Measurements from ENCODE around the gene LSP1. TPM values are rescaled to one million over a fixed set of nuclear protein-coding genes. Genes with fewer than 3 reads are reported as not detected.

The LSP1 gene
- total RNA-seq, 1 donor from 2014 or later, result 29.2 TPM

DNA sequence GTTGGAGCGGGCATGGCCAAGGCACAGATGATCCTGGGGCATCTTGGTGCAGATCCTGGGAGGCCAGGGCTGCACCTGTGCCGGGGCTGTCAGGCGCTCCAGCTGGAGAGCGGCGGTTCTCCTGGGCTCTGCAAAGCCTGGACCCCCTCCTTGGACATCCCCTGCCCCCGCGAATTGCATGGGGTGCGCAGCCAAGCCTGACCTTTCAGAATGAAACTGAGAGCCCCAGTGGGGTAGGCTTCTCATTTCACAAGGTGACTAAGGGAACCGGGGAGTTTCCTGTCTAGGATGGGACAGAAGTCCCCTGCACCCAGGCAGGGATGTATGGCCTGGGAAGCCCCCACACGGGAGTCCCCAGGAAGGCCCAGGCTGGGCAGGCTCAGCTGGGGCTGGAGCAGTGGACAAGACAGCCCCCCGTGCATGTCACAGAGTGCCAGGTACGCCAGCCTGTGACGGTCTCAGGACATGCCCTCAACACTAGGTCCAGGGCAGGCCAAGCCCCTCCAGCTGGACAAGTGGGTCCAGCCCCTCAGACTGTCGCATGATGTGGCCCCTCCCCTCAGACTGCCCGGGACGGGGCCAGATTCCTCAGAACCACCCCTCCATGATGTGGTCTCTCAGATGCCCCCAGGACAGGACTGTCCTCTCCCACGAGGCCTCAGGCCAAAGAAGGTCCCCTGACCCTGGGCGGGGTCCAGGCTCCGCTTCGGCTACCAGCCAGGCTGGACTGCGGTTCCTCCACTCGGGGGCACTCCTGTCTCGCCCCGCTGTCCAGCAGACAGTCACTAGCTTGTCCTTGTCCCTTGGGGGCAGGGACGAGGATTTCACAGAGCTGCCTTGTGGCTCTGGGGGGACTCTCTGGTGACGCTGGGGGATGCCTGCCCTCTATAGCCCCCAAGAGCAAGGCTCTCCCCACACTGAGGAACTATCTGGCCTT, 2.3 kb downstream of the LSP1 start:
- H3K27ac ChIP-seq (ENCODE audit: low read depth, low read length), result peak overlapping the region; percentile 79

DNA sequence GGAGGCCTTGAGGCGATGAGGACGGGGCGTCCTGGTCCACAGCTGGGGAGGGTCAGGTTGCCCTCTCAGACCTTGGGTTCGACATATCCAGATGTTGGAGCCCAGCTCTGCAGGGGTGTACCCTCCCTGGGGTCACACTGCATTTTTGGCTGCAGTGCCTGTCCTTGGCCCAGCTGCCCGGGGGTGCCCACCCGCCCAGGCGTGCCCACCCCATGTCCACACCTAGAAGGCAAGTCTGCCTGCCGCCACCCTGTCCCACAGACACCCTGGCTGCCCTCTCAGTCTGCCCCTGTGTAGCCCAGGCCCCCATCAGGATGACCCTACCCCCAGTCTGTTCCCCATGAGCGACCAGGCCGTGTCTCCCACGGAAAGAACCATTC, 3.0 kb downstream of the LSP1 start:
- Histone ChIP-seq H3K27ac (ENCODE audit: low read depth, low read length) (peak overlapping the region; percentile 79), H3K9me3 (ENCODE audit: control insufficient read depth in 3 of 3, low read length in 3 of 3) (no peaks in the 10 kb centered on the region), H3K4me3 (ENCODE audit: low read length in 3 of 3) (no peak overlapping the region), H3K9ac (ENCODE audit: low read depth in 1 of 3, low read length in 3 of 3) (peak overlapping the region; percentile 32 to 64 (median 57)), H3K36me3 (ENCODE audit: control insufficient read depth in 3 of 3, insufficient read depth in 3 of 3, low read length in 3 of 3) (no peaks in the 10 kb centered on the region), H3K27me3 (ENCODE audit: control insufficient read depth in 3 of 3, insufficient read depth in 3 of 3, low read length in 3 of 3) (no peaks in the 10 kb centered on the region), H3K4me1 (ENCODE audit: control insufficient read depth in 3 of 3, insufficient read depth in 3 of 3, low read length in 3 of 3) (peaks cover 24 to 53% (median 25%) of the 10 kb centered on the region in 3 donors)

More for the DNA sequence above, 2.3 kb downstream of the LSP1 start:
- H3K9ac ChIP-seq (ENCODE audit: low read depth in 1 of 3, low read length in 3 of 3), result peak overlapping the region; percentile 32 to 64 (median 57)
- H3K27me3 ChIP-seq (ENCODE audit: control insufficient read depth in 3 of 3, insufficient read depth in 3 of 3, low read length in 3 of 3), result no peaks in the 10 kb centered on the region
- H3K36me3 ChIP-seq (ENCODE audit: control insufficient read depth in 3 of 3, insufficient read depth in 3 of 3, low read length in 3 of 3), result no peaks in the 10 kb centered on the region
- H3K9me3 ChIP-seq (ENCODE audit: control insufficient read depth in 3 of 3, low read length in 3 of 3), result no peaks in the 10 kb centered on the region
- peaks cover 24 to 56% (median 25%) of the 10 kb centered on the region in 3 donors for H3K4me1 ChIP-seq (ENCODE audit: control insufficient read depth in 3 of 3, insufficient read depth in 3 of 3, low read length in 3 of 3)
- H3K4me3 ChIP-seq (ENCODE audit: low read length in 3 of 3), result peak overlapping the region in 1 of 3 donors; percentile 36

DNA sequence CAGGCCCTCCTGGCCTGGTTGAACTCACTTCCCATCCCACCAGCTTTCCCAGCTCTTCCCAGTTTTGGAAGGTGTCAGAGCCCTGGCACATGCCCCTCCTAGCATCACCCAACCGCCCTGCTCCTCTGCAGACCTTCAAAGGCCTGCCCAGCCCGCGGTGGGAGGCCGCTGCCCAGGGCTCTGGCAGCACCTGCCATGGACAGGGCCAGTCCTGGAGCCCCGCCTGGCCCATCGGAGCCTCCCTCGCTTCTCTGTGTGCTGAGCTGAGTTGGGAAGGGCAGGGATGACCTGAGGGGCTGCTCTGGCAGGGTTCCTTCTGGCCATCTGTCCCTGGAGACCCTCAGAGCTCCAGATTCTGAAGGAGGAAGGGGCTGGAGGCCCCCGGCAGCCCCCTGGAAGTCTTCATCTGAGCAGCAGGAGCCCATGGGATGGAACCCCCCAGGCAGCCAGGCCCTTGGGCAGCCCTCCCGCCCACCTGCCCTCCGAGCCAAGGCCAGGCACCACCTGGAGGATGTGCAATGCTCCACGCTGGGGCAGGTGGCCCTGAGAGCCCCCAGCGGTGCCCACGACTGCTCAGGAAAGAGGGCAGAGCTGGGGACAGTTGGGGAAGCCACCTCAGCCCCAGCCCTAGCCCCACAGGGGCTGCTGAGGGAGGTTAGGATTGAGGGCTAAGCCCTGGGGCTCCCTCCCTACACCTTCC, 3.6 kb downstream of the LSP1 start:
- no peak overlapping the region for H3K27ac ChIP-seq (ENCODE audit: low read depth, low read length)
- H3K4me3 ChIP-seq (ENCODE audit: low read length in 3 of 3), result no peak overlapping the region
- H3K27me3 ChIP-seq (ENCODE audit: control insufficient read depth in 3 of 3, insufficient read depth in 3 of 3, low read length in 3 of 3), result no peaks in the 10 kb centered on the region
- H3K9ac ChIP-seq (ENCODE audit: low read depth in 1 of 3, low read length in 3 of 3), result no peak overlapping the region
- H3K9me3 ChIP-seq (ENCODE audit: control insufficient read depth in 3 of 3, low read length in 3 of 3), result no peaks in the 10 kb centered on the region
- H3K4me1 ChIP-seq (ENCODE audit: control insufficient read depth in 3 of 3, insufficient read depth in 3 of 3, low read length in 3 of 3), result peaks cover 24 to 52% (median 25%) of the 10 kb centered on the region in 3 donors
- H3K36me3 ChIP-seq (ENCODE audit: control insufficient read depth in 3 of 3, insufficient read depth in 3 of 3, low read length in 3 of 3), result no peaks in the 10 kb centered on the region

DNA sequence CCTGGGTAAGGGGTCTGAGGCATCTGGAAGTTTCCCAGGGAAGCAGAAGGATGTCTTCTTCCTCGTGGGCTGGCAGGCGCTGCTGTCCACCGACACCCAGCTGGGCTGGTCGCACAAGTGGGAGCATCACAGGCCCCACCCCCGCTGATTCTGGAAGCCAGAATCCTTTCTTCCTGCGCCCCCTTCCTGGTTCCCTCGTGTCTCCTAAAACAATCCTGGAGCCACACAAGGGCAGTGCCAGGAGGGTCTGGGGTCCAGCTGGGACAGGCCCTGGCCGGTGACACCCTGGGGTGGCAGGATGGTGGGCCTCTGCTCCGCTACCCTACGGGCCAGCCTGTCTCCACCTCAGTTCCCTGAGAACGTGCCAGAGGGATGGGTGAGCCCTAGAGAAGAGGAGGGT, 4.2 kb downstream of the LSP1 start:
- peaks cover 24 to 46% (median 25%) of the 10 kb centered on the region in 3 donors for H3K4me1 ChIP-seq (ENCODE audit: control insufficient read depth in 3 of 3, insufficient read depth in 3 of 3, low read length in 3 of 3)
- no peaks in the 10 kb centered on the region for H3K36me3 ChIP-seq (ENCODE audit: control insufficient read depth in 3 of 3, insufficient read depth in 3 of 3, low read length in 3 of 3)

DNA sequence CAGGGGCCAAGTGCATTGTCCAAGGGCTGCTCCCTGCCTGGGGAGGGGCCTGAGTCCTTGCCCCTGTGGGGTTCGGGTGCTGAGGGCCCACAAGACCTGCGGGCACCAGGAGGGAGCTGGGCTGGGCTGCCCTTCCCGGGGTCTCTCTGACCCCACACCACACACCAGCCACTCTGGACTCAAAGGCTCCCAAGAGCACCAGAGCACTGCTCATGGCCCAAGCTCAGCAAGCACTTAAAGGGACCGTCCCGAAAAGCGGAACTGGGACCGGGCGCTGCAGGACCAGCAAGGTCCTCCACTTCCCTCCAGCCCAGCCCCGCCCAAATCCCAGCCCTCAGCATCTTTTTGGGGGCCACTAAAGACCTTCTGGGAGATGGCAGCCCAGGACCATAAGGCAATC, 5.3 kb downstream of the LSP1 start:
- no peak overlapping the region for H3K4me3 ChIP-seq (ENCODE audit: low read length in 3 of 3)
- no peak overlapping the region for H3K27ac ChIP-seq (ENCODE audit: low read depth, low read length)
- H3K4me1 ChIP-seq (ENCODE audit: control insufficient read depth in 3 of 3, insufficient read depth in 3 of 3, low read length in 3 of 3), result peaks cover 23 to 45% (median 28%) of the 10 kb centered on the region in 3 donors
- no peaks in the 10 kb centered on the region for H3K9me3 ChIP-seq (ENCODE audit: control insufficient read depth in 3 of 3, low read length in 3 of 3)
- peaks cover 0 to 4% (median 0%) of the 10 kb centered on the region in 3 donors for H3K27me3 ChIP-seq (ENCODE audit: control insufficient read depth in 3 of 3, insufficient read depth in 3 of 3, low read length in 3 of 3)
- H3K36me3 ChIP-seq (ENCODE audit: control insufficient read depth in 3 of 3, insufficient read depth in 3 of 3, low read length in 3 of 3), result no peaks in the 10 kb centered on the region
- H3K9ac ChIP-seq (ENCODE audit: low read depth in 1 of 3, low read length in 3 of 3), result no peak overlapping the region

More for the DNA sequence above, 4.2 kb downstream of the LSP1 start:
- Histone ChIP-seq H3K9ac (ENCODE audit: low read depth in 1 of 3, low read length in 3 of 3) (no peak overlapping the region), H3K9me3 (ENCODE audit: control insufficient read depth in 3 of 3, low read length in 3 of 3) (no peaks in the 10 kb centered on the region), H3K27ac (ENCODE audit: low read depth, low read length) (no peak overlapping the region), H3K27me3 (ENCODE audit: control insufficient read depth in 3 of 3, insufficient read depth in 3 of 3, low read length in 3 of 3) (no peaks in the 10 kb centered on the region), H3K4me3 (ENCODE audit: low read length in 3 of 3) (no peak overlapping the region)

DNA sequence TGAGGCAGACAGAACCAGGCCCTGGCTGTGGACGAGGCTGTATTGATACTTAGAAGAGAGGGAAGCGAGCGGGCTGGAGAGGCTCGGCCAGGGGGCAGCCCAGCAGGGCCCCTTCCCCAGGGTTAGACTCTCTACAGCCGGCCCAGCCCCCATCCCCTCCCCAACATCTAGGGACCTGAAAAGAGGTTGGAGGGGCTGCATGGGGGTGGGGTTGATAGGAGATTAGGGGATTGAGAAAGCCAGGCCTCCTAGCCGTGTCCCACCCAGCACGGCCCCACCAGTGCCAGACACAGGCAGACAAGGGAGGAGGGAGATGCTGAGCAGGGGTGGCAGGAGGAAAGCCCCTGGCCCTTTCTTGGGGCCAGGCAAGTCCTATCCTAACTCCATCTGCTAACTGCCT, 5.7 kb downstream of the LSP1 start:
- Histone ChIP-seq H3K4me3 (ENCODE audit: low read length in 3 of 3) (no peak overlapping the region), H3K27ac (ENCODE audit: low read depth, low read length) (no peak overlapping the region), H3K36me3 (ENCODE audit: control insufficient read depth in 3 of 3, insufficient read depth in 3 of 3, low read length in 3 of 3) (no peaks in the 10 kb centered on the region), H3K9me3 (ENCODE audit: control insufficient read depth in 3 of 3, low read length in 3 of 3) (no peaks in the 10 kb centered on the region), H3K4me1 (ENCODE audit: control insufficient read depth in 3 of 3, insufficient read depth in 3 of 3, low read length in 3 of 3) (peaks cover 23 to 45% (median 28%) of the 10 kb centered on the region in 3 donors), H3K27me3 (ENCODE audit: control insufficient read depth in 3 of 3, insufficient read depth in 3 of 3, low read length in 3 of 3) (peaks cover 0 to 9% (median 0%) of the 10 kb centered on the region in 3 donors), H3K9ac (ENCODE audit: low read depth in 1 of 3, low read length in 3 of 3) (no peak overlapping the region)

DNA sequence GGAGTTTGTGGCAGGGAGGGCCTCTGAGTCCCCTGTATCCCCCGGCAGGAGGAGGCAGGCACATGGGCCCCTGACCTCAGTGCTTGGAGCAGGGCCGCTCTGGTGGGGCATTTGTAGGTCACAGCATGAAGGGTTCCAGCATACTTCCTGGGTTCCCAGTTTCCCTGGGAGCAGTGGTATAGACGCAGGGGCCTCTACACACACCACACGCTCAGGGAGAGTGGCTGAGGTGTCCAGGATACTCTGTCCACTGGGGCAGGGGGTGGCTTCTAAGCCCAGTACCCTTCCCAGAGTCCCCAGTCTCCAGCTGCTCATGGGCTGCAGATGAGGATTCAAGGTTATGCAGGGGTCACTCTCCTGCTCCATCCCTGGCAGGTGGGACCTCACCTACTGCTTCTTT, 6.1 kb downstream of the LSP1 start:
- peaks cover 26 to 45% (median 30%) of the 10 kb centered on the region in 3 donors for H3K4me1 ChIP-seq (ENCODE audit: control insufficient read depth in 3 of 3, insufficient read depth in 3 of 3, low read length in 3 of 3)

DNA sequence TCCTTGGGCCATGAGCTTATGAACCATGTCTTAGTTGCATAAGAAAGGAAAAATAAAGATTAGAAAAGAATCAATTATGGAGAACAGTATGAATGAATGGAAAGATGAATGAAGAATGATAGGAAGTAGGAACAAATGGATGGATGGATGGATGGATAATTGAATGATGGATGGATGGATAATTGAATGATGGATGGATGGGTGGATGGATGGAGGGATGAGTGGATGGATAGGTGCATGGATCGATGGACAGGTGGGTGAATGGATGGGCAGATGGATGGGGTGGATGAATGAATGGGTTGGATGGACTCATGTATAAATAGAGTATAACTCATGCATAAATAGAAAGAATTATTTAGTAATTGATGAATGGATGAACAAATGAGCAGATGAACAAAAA, 7.2 kb downstream of the LSP1 start:
- Histone ChIP-seq H3K9ac (ENCODE audit: low read depth in 1 of 3, low read length in 3 of 3) (no peak overlapping the region), H3K27ac (ENCODE audit: low read depth, low read length) (no peak overlapping the region), H3K4me1 (ENCODE audit: control insufficient read depth in 3 of 3, insufficient read depth in 3 of 3, low read length in 3 of 3) (peaks cover 35 to 45% (median 35%) of the 10 kb centered on the region in 3 donors), H3K36me3 (ENCODE audit: control insufficient read depth in 3 of 3, insufficient read depth in 3 of 3, low read length in 3 of 3) (no peaks in the 10 kb centered on the region), H3K4me3 (ENCODE audit: low read length in 3 of 3) (no peak overlapping the region), H3K9me3 (ENCODE audit: control insufficient read depth in 3 of 3, low read length in 3 of 3) (no peaks in the 10 kb centered on the region), H3K27me3 (ENCODE audit: control insufficient read depth in 3 of 3, insufficient read depth in 3 of 3, low read length in 3 of 3) (peaks cover 0 to 17% (median 0%) of the 10 kb centered on the region in 3 donors)

More for the DNA sequence above, 6.1 kb downstream of the LSP1 start:
- no peak overlapping the region for H3K27ac ChIP-seq (ENCODE audit: low read depth, low read length)
- H3K9ac ChIP-seq (ENCODE audit: low read depth in 1 of 3, low read length in 3 of 3), result no peak overlapping the region
- H3K4me3 ChIP-seq (ENCODE audit: low read length in 3 of 3), result no peak overlapping the region
- peaks cover 0 to 11% (median 0%) of the 10 kb centered on the region in 3 donors for H3K27me3 ChIP-seq (ENCODE audit: control insufficient read depth in 3 of 3, insufficient read depth in 3 of 3, low read length in 3 of 3)
- H3K36me3 ChIP-seq (ENCODE audit: control insufficient read depth in 3 of 3, insufficient read depth in 3 of 3, low read length in 3 of 3), result no peaks in the 10 kb centered on the region
- no peaks in the 10 kb centered on the region for H3K9me3 ChIP-seq (ENCODE audit: control insufficient read depth in 3 of 3, low read length in 3 of 3)

DNA sequence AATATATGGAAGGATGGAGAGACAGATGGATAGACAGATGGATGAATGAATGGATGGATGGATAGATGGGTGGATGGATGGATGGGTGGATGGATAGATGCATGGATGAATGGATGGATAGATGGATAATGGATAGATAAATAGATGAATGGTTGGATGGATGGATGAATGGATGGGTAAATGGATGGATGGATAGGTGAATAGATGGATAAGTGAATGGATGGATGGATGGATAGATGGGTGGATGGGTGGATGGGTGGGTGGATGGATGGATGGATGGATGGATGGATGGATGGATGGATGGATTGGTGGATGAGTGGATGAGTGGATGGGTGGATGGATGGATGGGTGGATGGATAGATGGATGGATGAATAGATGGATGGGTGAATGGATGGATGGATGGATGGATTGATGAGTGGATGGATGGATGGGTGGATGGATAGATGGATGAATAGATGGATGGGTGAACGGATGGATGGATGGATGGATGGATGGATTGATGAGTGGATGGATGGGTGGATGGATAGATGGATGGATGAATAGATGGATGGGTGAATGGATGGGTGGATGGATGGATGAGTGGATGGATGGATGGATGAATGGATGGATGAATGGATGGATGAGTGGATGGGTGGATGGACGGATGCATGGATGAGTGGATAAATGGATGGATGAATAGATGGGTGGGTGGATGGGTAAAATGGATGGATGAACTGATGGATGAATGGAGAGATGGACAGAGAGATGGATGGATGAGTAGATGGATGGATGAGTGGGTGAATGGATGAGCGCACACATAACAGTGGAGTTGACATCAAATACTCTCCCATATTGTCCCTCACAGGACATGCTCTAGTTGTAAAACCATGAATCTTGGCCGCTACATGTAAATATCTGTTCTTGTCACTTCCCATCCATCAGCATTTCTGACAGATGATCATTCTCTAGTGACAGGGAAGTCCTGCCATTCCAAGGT, 8.8 kb downstream of the LSP1 start:
- H3K4me1 ChIP-seq (ENCODE audit: control insufficient read depth in 3 of 3, insufficient read depth in 3 of 3, low read length in 3 of 3), result peaks cover 32 to 41% (median 34%) of the 10 kb centered on the region in 3 donors
- H3K27ac ChIP-seq (ENCODE audit: low read depth, low read length), result no peak overlapping the region
- H3K9me3 ChIP-seq (ENCODE audit: control insufficient read depth in 3 of 3, low read length in 3 of 3), result no peaks in the 10 kb centered on the region
- H3K27me3 ChIP-seq (ENCODE audit: control insufficient read depth in 3 of 3, insufficient read depth in 3 of 3, low read length in 3 of 3), result peaks cover 0 to 29% (median 0%) of the 10 kb centered on the region in 3 donors
- no peak overlapping the region for H3K4me3 ChIP-seq (ENCODE audit: low read length in 3 of 3)
- H3K9ac ChIP-seq (ENCODE audit: low read depth in 1 of 3, low read length in 3 of 3), result no peak overlapping the region
- H3K36me3 ChIP-seq (ENCODE audit: control insufficient read depth in 3 of 3, insufficient read depth in 3 of 3, low read length in 3 of 3), result no peaks in the 10 kb centered on the region

Data from skeletal muscle tissue (tissue), 4 donors.